ENCODE measurements around the gene SLC1A2. TPM values are rescaled to one million over a fixed set of nuclear protein-coding genes. Genes with fewer than 3 reads are reported as not detected.

The SLC1A2 gene
- polyA plus RNA-seq, 2 donors = 0.11 TPM; not detected in 1

DNA sequence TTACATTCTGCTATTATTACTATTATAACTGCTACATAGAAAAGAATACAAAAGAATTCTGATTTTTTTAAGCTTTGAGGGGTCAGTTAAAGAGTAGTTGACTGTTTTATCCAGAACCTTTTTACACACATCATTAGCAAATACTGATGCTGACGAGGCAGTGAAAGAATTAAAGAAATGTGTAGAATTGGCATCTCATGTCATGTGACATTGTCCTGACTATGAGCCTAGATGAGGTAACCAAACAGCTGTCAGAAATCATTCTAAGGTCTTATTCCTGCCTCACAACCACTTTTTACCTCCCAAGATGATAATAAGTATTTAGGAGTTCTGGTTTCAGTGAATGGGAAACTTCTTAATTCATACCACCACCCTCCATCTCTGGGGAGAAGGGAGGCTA, 121.0 kb downstream of the SLC1A2 start:
- no peaks in the 10 kb centered on the region for H3K9me3 ChIP-seq (ENCODE audit: control insufficient read depth in 2 of 2, insufficient read depth in 1 of 2, low read depth in 1 of 2, low read length in 1 of 2)
- H3K36me3 ChIP-seq (ENCODE audit: control insufficient read depth in 2 of 2, insufficient read depth in 2 of 2, low read length in 1 of 2) = no peaks in the 10 kb centered on the region
- WGBS, 2 donors = 86 to 92% methylated on average over 1 of the region's 1 CpG
- H3K27ac ChIP-seq (ENCODE audit: low read depth in 2 of 2, low read length in 1 of 2) = no peak overlapping the region
- H3K4me1 ChIP-seq (ENCODE audit: control insufficient read depth in 2 of 2, insufficient read depth in 2 of 2, low read length in 1 of 2) = peaks cover 0 to 3% of the 10 kb centered on the region in 2 donors
- H3K27me3 ChIP-seq (ENCODE audit: control insufficient read depth in 1 of 2, insufficient read depth in 2 of 2, low read length in 2 of 2) = peaks cover 0 to 4% of the 10 kb centered on the region in 2 donors
- no peak overlapping the region for H3K4me3 ChIP-seq (ENCODE audit: low read depth in 1 of 2, low read length in 2 of 2)

- WGBS, 2 donors = 61 to 64% methylated on average over 2 of the region's 2 CpGs
- no peaks in the 10 kb centered on the region for H3K4me1 ChIP-seq (ENCODE audit: control insufficient read depth in 2 of 2, insufficient read depth in 2 of 2, low read length in 1 of 2)
- no peaks in the 10 kb centered on the region for H3K9me3 ChIP-seq (ENCODE audit: control insufficient read depth in 2 of 2, insufficient read depth in 1 of 2, low read depth in 1 of 2, low read length in 1 of 2)
- H3K27ac ChIP-seq (ENCODE audit: low read depth in 2 of 2, low read length in 1 of 2) = no peak overlapping the region
- peaks cover 0 to 4% of the 10 kb centered on the region in 2 donors for H3K27me3 ChIP-seq (ENCODE audit: control insufficient read depth in 1 of 2, insufficient read depth in 2 of 2, low read length in 2 of 2)
- no peaks in the 10 kb centered on the region for H3K36me3 ChIP-seq (ENCODE audit: control insufficient read depth in 2 of 2, insufficient read depth in 2 of 2, low read length in 1 of 2)
- no peak overlapping the region for H3K4me3 ChIP-seq (ENCODE audit: low read depth in 1 of 2, low read length in 2 of 2)
Measured at GRCh38 chr11:35295751-35296150, 123.6 kb downstream of the SLC1A2 start.

- peaks cover 0 to 3% of the 10 kb centered on the region in 2 donors for H3K27me3 ChIP-seq (ENCODE audit: control insufficient read depth in 1 of 2, insufficient read depth in 2 of 2, low read length in 2 of 2)
- H3K27ac ChIP-seq (ENCODE audit: low read depth in 2 of 2, low read length in 1 of 2) = no peak overlapping the region
- H3K9me3 ChIP-seq (ENCODE audit: control insufficient read depth in 2 of 2, insufficient read depth in 1 of 2, low read depth in 1 of 2, low read length in 1 of 2) = no peaks in the 10 kb centered on the region
- H3K4me1 ChIP-seq (ENCODE audit: control insufficient read depth in 2 of 2, insufficient read depth in 2 of 2, low read length in 1 of 2) = no peaks in the 10 kb centered on the region
- H3K4me3 ChIP-seq (ENCODE audit: low read depth in 1 of 2, low read length in 2 of 2) = no peak overlapping the region
- no peaks in the 10 kb centered on the region for H3K36me3 ChIP-seq (ENCODE audit: control insufficient read depth in 2 of 2, insufficient read depth in 2 of 2, low read length in 1 of 2)
- WGBS, 2 donors = 95 to 96% methylated on average over 4 of the region's 4 CpGs
Measured at GRCh38 chr11:35293699-35294098, 125.7 kb downstream of the SLC1A2 start.

- H3K27ac ChIP-seq (ENCODE audit: low read depth in 2 of 2, low read length in 1 of 2) = no peak overlapping the region
- 47 to 65% methylated on average over 3 of the region's 3 CpGs for WGBS, 2 donors
- H3K4me3 ChIP-seq (ENCODE audit: low read depth in 1 of 2, low read length in 2 of 2) = no peak overlapping the region
- no peaks in the 10 kb centered on the region for H3K27me3 ChIP-seq (ENCODE audit: control insufficient read depth in 1 of 2, insufficient read depth in 2 of 2, low read length in 2 of 2)
- H3K36me3 ChIP-seq (ENCODE audit: control insufficient read depth in 2 of 2, insufficient read depth in 2 of 2, low read length in 1 of 2) = no peaks in the 10 kb centered on the region
- no peaks in the 10 kb centered on the region for H3K9me3 ChIP-seq (ENCODE audit: control insufficient read depth in 2 of 2, insufficient read depth in 1 of 2, low read depth in 1 of 2, low read length in 1 of 2)
- no peaks in the 10 kb centered on the region for H3K4me1 ChIP-seq (ENCODE audit: control insufficient read depth in 2 of 2, insufficient read depth in 2 of 2, low read length in 1 of 2)
Measured at GRCh38 chr11:35293035-35293434, 126.3 kb downstream of the SLC1A2 start.

GRCh38 chr11:35292279-35292678, 127.1 kb downstream of the SLC1A2 start:
- WGBS, 2 donors = 78 to 80% methylated on average over 5 of the region's 5 CpGs
- no peaks in the 10 kb centered on the region for H3K4me1 ChIP-seq (ENCODE audit: control insufficient read depth in 2 of 2, insufficient read depth in 2 of 2, low read length in 1 of 2)
- no peaks in the 10 kb centered on the region for H3K27me3 ChIP-seq (ENCODE audit: control insufficient read depth in 1 of 2, insufficient read depth in 2 of 2, low read length in 2 of 2)
- no peak overlapping the region for H3K27ac ChIP-seq (ENCODE audit: low read depth in 2 of 2, low read length in 1 of 2)
- no peak overlapping the region for H3K4me3 ChIP-seq (ENCODE audit: low read depth in 1 of 2, low read length in 2 of 2)
- H3K9me3 ChIP-seq (ENCODE audit: control insufficient read depth in 2 of 2, insufficient read depth in 1 of 2, low read depth in 1 of 2, low read length in 1 of 2) = no peaks in the 10 kb centered on the region
- H3K36me3 ChIP-seq (ENCODE audit: control insufficient read depth in 2 of 2, insufficient read depth in 2 of 2, low read length in 1 of 2) = no peaks in the 10 kb centered on the region

DNA sequence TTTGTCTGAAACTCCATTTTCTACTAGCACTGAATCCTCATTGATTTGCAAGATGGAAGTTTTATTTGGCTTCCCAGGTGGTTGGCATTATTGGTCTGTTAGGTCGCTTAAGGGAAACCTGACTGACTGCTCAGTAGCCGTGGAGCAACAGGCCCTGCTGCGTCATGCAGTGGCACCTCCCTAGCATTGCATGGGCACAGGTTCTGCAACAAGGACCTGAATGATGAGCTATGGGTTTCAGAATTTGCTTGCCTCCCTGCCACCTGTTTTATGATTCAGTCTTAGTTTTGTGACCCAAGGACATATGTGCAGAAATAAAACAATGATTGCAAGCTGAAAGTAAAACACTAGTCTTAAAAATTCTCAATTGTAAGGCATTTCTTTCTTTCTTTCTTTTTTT, 128.5 kb downstream of the SLC1A2 start:
- WGBS, 2 donors = 64% methylated on average over 3 of the region's 3 CpGs
- Histone ChIP-seq H3K4me3 (ENCODE audit: low read depth in 1 of 2, low read length in 2 of 2) (no peak overlapping the region), H3K36me3 (ENCODE audit: control insufficient read depth in 2 of 2, insufficient read depth in 2 of 2, low read length in 1 of 2) (no peaks in the 10 kb centered on the region), H3K4me1 (ENCODE audit: control insufficient read depth in 2 of 2, insufficient read depth in 2 of 2, low read length in 1 of 2) (no peaks in the 10 kb centered on the region), H3K27me3 (ENCODE audit: control insufficient read depth in 1 of 2, insufficient read depth in 2 of 2, low read length in 2 of 2) (no peaks in the 10 kb centered on the region), H3K9me3 (ENCODE audit: control insufficient read depth in 2 of 2, insufficient read depth in 1 of 2, low read depth in 1 of 2, low read length in 1 of 2) (no peaks in the 10 kb centered on the region), H3K27ac (ENCODE audit: low read depth in 2 of 2, low read length in 1 of 2) (no peak overlapping the region)

DNA sequence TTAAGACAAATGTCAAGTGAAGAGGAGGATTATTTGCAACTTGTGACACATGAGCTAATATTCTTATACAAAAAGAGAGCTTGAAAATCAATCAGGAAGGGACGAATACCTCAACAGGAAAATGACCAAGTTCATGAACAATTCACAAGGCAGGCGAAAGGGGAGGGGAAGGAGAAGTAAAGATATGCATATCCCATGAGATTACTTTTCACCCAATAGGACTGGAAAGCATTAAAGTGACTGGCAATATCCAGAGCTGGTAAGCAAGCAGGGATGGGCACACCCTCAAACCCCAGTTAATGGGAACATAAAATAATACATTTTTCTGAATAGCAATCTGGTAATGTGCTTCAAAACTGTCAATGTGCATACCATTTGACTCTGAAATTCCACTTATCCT, 129.5 kb downstream of the SLC1A2 start:
- no peaks in the 10 kb centered on the region for H3K4me1 ChIP-seq (ENCODE audit: control insufficient read depth in 2 of 2, insufficient read depth in 2 of 2, low read length in 1 of 2)
- no peak overlapping the region for H3K4me3 ChIP-seq (ENCODE audit: low read depth in 1 of 2, low read length in 2 of 2)
- no peaks in the 10 kb centered on the region for H3K36me3 ChIP-seq (ENCODE audit: control insufficient read depth in 2 of 2, insufficient read depth in 2 of 2, low read length in 1 of 2)
- WGBS, 2 donors = 73 to 74% methylated on average over 2 of the region's 2 CpGs
- no peaks in the 10 kb centered on the region for H3K27me3 ChIP-seq (ENCODE audit: control insufficient read depth in 1 of 2, insufficient read depth in 2 of 2, low read length in 2 of 2)
- no peak overlapping the region for H3K27ac ChIP-seq (ENCODE audit: low read depth in 2 of 2, low read length in 1 of 2)
- no peaks in the 10 kb centered on the region for H3K9me3 ChIP-seq (ENCODE audit: control insufficient read depth in 2 of 2, insufficient read depth in 1 of 2, low read depth in 1 of 2, low read length in 1 of 2)

- no peaks in the 10 kb centered on the region for H3K4me1 ChIP-seq (ENCODE audit: control insufficient read depth in 2 of 2, insufficient read depth in 2 of 2, low read length in 1 of 2)
- H3K27me3 ChIP-seq (ENCODE audit: control insufficient read depth in 1 of 2, insufficient read depth in 2 of 2, low read length in 2 of 2) = no peaks in the 10 kb centered on the region
- H3K27ac ChIP-seq (ENCODE audit: low read depth in 2 of 2, low read length in 1 of 2) = no peak overlapping the region
- no peaks in the 10 kb centered on the region for H3K36me3 ChIP-seq (ENCODE audit: control insufficient read depth in 2 of 2, insufficient read depth in 2 of 2, low read length in 1 of 2)
- H3K4me3 ChIP-seq (ENCODE audit: low read depth in 1 of 2, low read length in 2 of 2) = no peak overlapping the region
- H3K9me3 ChIP-seq (ENCODE audit: control insufficient read depth in 2 of 2, insufficient read depth in 1 of 2, low read depth in 1 of 2, low read length in 1 of 2) = no peaks in the 10 kb centered on the region
- WGBS, 2 donors = 60 to 67% methylated on average over 5 of the region's 5 CpGs
Measured at GRCh38 chr11:35288817-35289541, 130.4 kb downstream of the SLC1A2 start.

DNA sequence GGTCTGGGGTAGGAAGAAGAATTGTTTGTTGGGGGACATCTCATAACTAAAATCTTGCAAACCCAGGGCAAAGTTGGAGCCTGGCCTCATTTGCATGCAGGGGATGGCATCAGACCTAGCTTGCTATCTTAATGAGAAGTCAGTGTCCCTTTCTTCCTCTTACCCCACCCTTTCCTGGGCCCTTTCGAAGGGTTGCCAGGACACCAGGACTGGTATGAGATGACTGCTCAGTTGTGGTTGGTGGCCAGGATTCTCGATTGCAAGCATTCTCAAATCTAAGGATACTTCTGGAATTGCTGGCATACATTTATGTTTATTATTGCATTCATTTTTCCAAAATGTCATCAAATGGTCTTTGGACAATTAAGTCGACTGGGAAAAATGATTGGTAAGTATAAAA, 131.0 kb downstream of the SLC1A2 start:
- no peaks in the 10 kb centered on the region for H3K4me1 ChIP-seq (ENCODE audit: control insufficient read depth in 2 of 2, insufficient read depth in 2 of 2, low read length in 1 of 2)
- H3K4me3 ChIP-seq (ENCODE audit: low read depth in 1 of 2, low read length in 2 of 2) = no peak overlapping the region
- no peaks in the 10 kb centered on the region for H3K9me3 ChIP-seq (ENCODE audit: control insufficient read depth in 2 of 2, insufficient read depth in 1 of 2, low read depth in 1 of 2, low read length in 1 of 2)
- no peaks in the 10 kb centered on the region for H3K27me3 ChIP-seq (ENCODE audit: control insufficient read depth in 1 of 2, insufficient read depth in 2 of 2, low read length in 2 of 2)
- H3K27ac ChIP-seq (ENCODE audit: low read depth in 2 of 2, low read length in 1 of 2) = no peak overlapping the region
- WGBS, 2 donors = 70 to 73% methylated on average over 3 of the region's 3 CpGs
- H3K36me3 ChIP-seq (ENCODE audit: control insufficient read depth in 2 of 2, insufficient read depth in 2 of 2, low read length in 1 of 2) = no peaks in the 10 kb centered on the region

- Histone ChIP-seq H3K27ac (ENCODE audit: low read depth in 2 of 2, low read length in 1 of 2) (no peak overlapping the region), H3K4me3 (ENCODE audit: low read depth in 1 of 2, low read length in 2 of 2) (no peak overlapping the region), H3K36me3 (ENCODE audit: control insufficient read depth in 2 of 2, insufficient read depth in 2 of 2, low read length in 1 of 2) (no peaks in the 10 kb centered on the region), H3K4me1 (ENCODE audit: control insufficient read depth in 2 of 2, insufficient read depth in 2 of 2, low read length in 1 of 2) (no peaks in the 10 kb centered on the region), H3K27me3 (ENCODE audit: control insufficient read depth in 1 of 2, insufficient read depth in 2 of 2, low read length in 2 of 2) (no peaks in the 10 kb centered on the region), H3K9me3 (ENCODE audit: control insufficient read depth in 2 of 2, insufficient read depth in 1 of 2, low read depth in 1 of 2, low read length in 1 of 2) (no peaks in the 10 kb centered on the region)
- WGBS, 2 donors = 86 to 92% methylated on average over 5 of the region's 5 CpGs
Measured at GRCh38 chr11:35287344-35287890, 131.9 kb downstream of the SLC1A2 start.
